CD14-positive monocyte (primary cell): ENCODE data around the gene SCCPDH. TPM values are rescaled to one million over a fixed set of nuclear protein-coding genes. Genes with fewer than 3 reads are reported as not detected.

Source experiments
- DNase-seq, 3 donors: peaks; one replicate each; pipeline ENCODE4 v3.0.0-alpha.2; 2011 to 2022
- H2AFZ ChIP-seq: 2 replicates; pipeline ENCODE4 v1.6.0; 2012; ENCODE audit warnings: mild to moderate bottlenecking, low read depth, low read length, inconsistent platforms; ENCODE audit not compliant: insufficient read depth, poor library complexity, severe bottlenecking
- H3K27ac ChIP-seq, 2 donors: 1 replicate in 1 of 2; 2 replicates in 1 of 2; pipeline ENCODE4 v1.5.1; 2012 to 2013; ENCODE audit warnings: low read length in 2 of 2, control low read depth in 1 of 2, inconsistent platforms in 1 of 2, low read depth in 1 of 2, mild to moderate bottlenecking in 1 of 2
- H3K27me3 ChIP-seq, 2 donors: one replicate each; pipeline versions ENCODE4 v1.6.0 to v1.6.1; 2011 to 2013; ENCODE audit warnings: low read length in 2 of 2; ENCODE audit not compliant: control insufficient read depth in 2 of 2, insufficient read depth in 2 of 2
- H3K36me3 ChIP-seq, 2 donors: replicated peaks in 1 of 2; 1 replicate in 1 of 2; 2 replicates in 1 of 2; pipeline versions ENCODE4 v1.5.1 to v1.6.1; 2012 to 2013; ENCODE audit warnings: low read length in 2 of 2, control low read depth in 1 of 2, inconsistent platforms in 1 of 2, mild to moderate bottlenecking in 1 of 2; ENCODE audit not compliant: insufficient read depth in 2 of 2, control insufficient read depth in 1 of 2
- H3K4me1 ChIP-seq, 2 donors: 1 replicate in 1 of 2; 2 replicates in 1 of 2; pipeline versions ENCODE4 v1.5.1 to v1.6.1; 2012 to 2013; ENCODE audit warnings: low read length in 2 of 2, control low read depth in 1 of 2, inconsistent platforms in 1 of 2, mild to moderate bottlenecking in 1 of 2, moderate library complexity in 1 of 2; ENCODE audit not compliant: insufficient read depth in 2 of 2, control insufficient read depth in 1 of 2
- H3K4me2 ChIP-seq: replicated peaks from 2 replicates; pipeline ENCODE3; 2012; ENCODE audit warnings: low read length, moderate library complexity, mild to moderate bottlenecking; ENCODE audit not compliant: poor library complexity, severe bottlenecking; ENCODE audit errors: extremely low read depth
- H3K4me3 ChIP-seq, 3 experiments: fragments of 200-600 bp in 1 of 3; sonication (generic) in 1 of 3; replicated peaks in 1 of 3; 1 replicate in 2 of 3; 2 replicates in 1 of 3; pipeline ENCODE4 v1.5.1; 2011 to 2013; ENCODE audit warnings: low read length in 3 of 3, mild to moderate bottlenecking in 3 of 3, control low read depth in 2 of 3, low read depth in 2 of 3, inconsistent platforms in 1 of 3, moderate library complexity in 1 of 3
- H3K79me2 ChIP-seq: 2 replicates; pipeline ENCODE4 v1.6.0; 2012; ENCODE audit warnings: mild to moderate bottlenecking, control low read depth, inconsistent platforms, low read length, moderate library complexity; ENCODE audit not compliant: insufficient read depth
- H3K9ac ChIP-seq: 2 replicates; pipeline ENCODE4 v1.6.0; 2017; ENCODE audit warnings: low read length, mild to moderate bottlenecking; ENCODE audit not compliant: insufficient read depth, poor library complexity, severe bottlenecking
- H3K9me3 ChIP-seq, 2 donors: replicated peaks in 1 of 2; 1 replicate in 1 of 2; 2 replicates in 1 of 2; pipeline versions ENCODE4 v1.5.1 to v1.6.1; 2012 to 2013; ENCODE audit warnings: low read length in 2 of 2, control low read depth in 1 of 2; ENCODE audit not compliant: control insufficient read depth in 1 of 2, insufficient read depth in 1 of 2
- H4K20me1 ChIP-seq: 2 replicates; pipeline ENCODE4 v1.6.0; 2012; ENCODE audit warnings: mild to moderate bottlenecking, low read length, control low read depth, moderate library complexity; ENCODE audit not compliant: insufficient read depth
- H3K27ac Mint-ChIP-seq, 7 donors: one replicate each; pipeline ENCODE4 v1.8.0; 2020; ENCODE audit warnings: mild to moderate bottlenecking in 7 of 7, mixed read lengths in 7 of 7, moderate library complexity in 6 of 7, inconsistent platforms in 2 of 7
- H3K27me3 Mint-ChIP-seq, 3 donors: one replicate each; pipeline ENCODE4 v1.8.0; 2021 to 2022; ENCODE audit warnings: low read depth in 3 of 3, mild to moderate bottlenecking in 3 of 3, mixed read lengths in 3 of 3, moderate library complexity in 3 of 3, inconsistent platforms in 1 of 3
- H3K36me3 Mint-ChIP-seq, 2 donors: one replicate each; pipeline ENCODE4 v1.8.0; 2020; ENCODE audit warnings: mixed read lengths in 2 of 2, inconsistent platforms in 1 of 2, mild to moderate bottlenecking in 1 of 2
- H3K4me1 Mint-ChIP-seq: one replicate; pipeline ENCODE4 v1.8.0; 2020; ENCODE audit warnings: mild to moderate bottlenecking, mixed read lengths
- H3K4me3 Mint-ChIP-seq, 2 donors: one replicate each; pipeline ENCODE4 v1.8.0; 2020; ENCODE audit warnings: mild to moderate bottlenecking in 2 of 2, mixed read lengths in 2 of 2, moderate library complexity in 1 of 2
- H3K9me3 Mint-ChIP-seq, 7 donors: one replicate each; pipeline ENCODE4 v1.8.0; 2020 to 2022; ENCODE audit warnings: mixed read lengths in 7 of 7, mild to moderate bottlenecking in 6 of 7, moderate library complexity in 6 of 7, inconsistent platforms in 2 of 7
- CTCF ChIP-seq: fragments of 200-600 bp; IDR thresholded peaks from one replicate; pipeline ENCODE4 v1.8.0; 2022; ENCODE audit warnings: antibody characterized with exemption, mild to moderate bottlenecking
- WGBS: methylation state at CpG from one replicate; pipeline ENCODE4 v1.1.5; 2013; ENCODE audit warnings: missing lambda C conversion rate; ENCODE audit not compliant: insufficient coverage; 5-methylcytosine and 5-hydroxymethylcytosine counted together
- intact Hi-C, 2 donors: fragments of 100-400 bp; cut with micrococcal nuclease; formaldehyde crosslinking; loops; one replicate each; pipeline versions ENCODE4 v1.15.0 to v1.15.1; 2023
- polyA plus RNA-seq, 3 donors: library from polyadenylated mRNA; depleted of rRNA in 1 of 3; unstranded in 2 of 3; stranded (reverse) in 1 of 3; fragments of 300-500 nt in 2 of 3; fragments of >200 nt in 1 of 3; fragmentation: Illumina TruSeq in 2 of 3; gene quantifications; 1 replicate in 2 of 3; 2 replicates in 1 of 3; pipeline ENCODE4 v1.2.3, GENCODE V29; 2012 to 2021

The SCCPDH gene
- polyA plus RNA-seq, 3 donors, result 7.3 to 25.3 (median 22.7) TPM

- H3K4me1 ChIP-seq, result peaks cover 9 to 10% of the 10 kb centered on the region in 2 donors
- no peak overlapping the region for H3K27ac ChIP-seq
- no peak overlapping the region for H3K4me3 ChIP-seq
- Mint-ChIP-seq H3K9me3 (peaks cover 0 to 6% (median 2%) of the 10 kb centered on the region in 7 donors), H3K4me1 (peaks cover 18% of the 10 kb centered on the region), H3K4me3 (no peak overlapping the region), H3K36me3 (no peaks in the 10 kb centered on the region), H3K27me3 (peaks cover 0 to 6% (median 3%) of the 10 kb centered on the region in 3 donors), H3K27ac (no peak overlapping the region)
- H4K20me1 ChIP-seq, result no peaks in the 10 kb centered on the region
- intact Hi-C loops, result no loop called here
- no peaks in the 10 kb centered on the region for H3K9me3 ChIP-seq
- H3K36me3 ChIP-seq, result no peaks in the 10 kb centered on the region
- no peak overlapping the region for H2AFZ ChIP-seq
- TF ChIP-seq CTCF, result no peak
- H3K9ac ChIP-seq, result no peak overlapping the region
- no peak overlapping the region for H3K4me2 ChIP-seq
- H3K79me2 ChIP-seq, result no peaks in the 10 kb centered on the region
- DNase-seq, result no peak
- 69% methylated on average over 8 of the region's 18 CpGs for whole genome bisulfite sequencing
- H3K27me3 ChIP-seq, result no peaks in the 10 kb centered on the region
These were observed 70.0 kb downstream of the SCCPDH start for GRCh38 chr1:246794048-246794827.

- Mint-ChIP-seq H3K27me3 (peaks cover 0 to 6% (median 3%) of the 10 kb centered on the region in 3 donors), H3K4me3 (no peak overlapping the region), H3K27ac (no peak overlapping the region), H3K4me1 (peaks cover 16% of the 10 kb centered on the region), H3K36me3 (no peaks in the 10 kb centered on the region), H3K9me3 (peaks cover 0 to 6% (median 2%) of the 10 kb centered on the region in 7 donors)
- Histone ChIP-seq H3K9ac (no peak overlapping the region), H2AFZ (no peak overlapping the region), H3K4me3 (no peak overlapping the region), H3K27me3 (no peaks in the 10 kb centered on the region), H3K9me3 (no peaks in the 10 kb centered on the region), H3K79me2 (no peaks in the 10 kb centered on the region), H4K20me1 (no peaks in the 10 kb centered on the region), H3K4me1 (peaks cover 9% of the 10 kb centered on the region in 2 donors), H3K36me3 (no peaks in the 10 kb centered on the region), H3K27ac (no peak overlapping the region), H3K4me2 (no peak overlapping the region)
- peak in 1 of 3 donors; percentile 42 for DNase-seq
- intact Hi-C loops, result no loop called here
- TF ChIP-seq CTCF, result no peak
- WGBS, result 90% methylated on average over 19 of the region's 27 CpGs
These were observed 70.8 kb downstream of the SCCPDH start for GRCh38 chr1:246794828-246795671.
